AG09309 (cell line): ENCODE data around the gene CREBRF.
"Not testable (repeated sequence)": the region's sequence is repeated elsewhere in the genome, so short reads cannot be mapped to it uniquely, and the experiment has no call there.

Experiments used
- DNase-seq: peaks from one replicate; pipeline ENCODE4 v3.0.0-alpha.2; 2010; ENCODE audit warnings: low read depth
- H3K4me3 ChIP-seq: 2 replicates; pipeline ENCODE4 v1.5.1; 2011; ENCODE audit warnings: mild to moderate bottlenecking, low read depth, low read length, moderate library complexity; ENCODE audit not compliant: control insufficient read depth
- CTCF ChIP-seq: IDR thresholded peaks from 2 replicates; pipeline ENCODE4 v1.5.1; 2011; ENCODE audit warnings: mild to moderate bottlenecking, low read depth, low read length, inconsistent platforms; ENCODE audit not compliant: insufficient read depth, control insufficient read depth; ENCODE audit errors: missing control alignments

CREBRF gene

DNA sequence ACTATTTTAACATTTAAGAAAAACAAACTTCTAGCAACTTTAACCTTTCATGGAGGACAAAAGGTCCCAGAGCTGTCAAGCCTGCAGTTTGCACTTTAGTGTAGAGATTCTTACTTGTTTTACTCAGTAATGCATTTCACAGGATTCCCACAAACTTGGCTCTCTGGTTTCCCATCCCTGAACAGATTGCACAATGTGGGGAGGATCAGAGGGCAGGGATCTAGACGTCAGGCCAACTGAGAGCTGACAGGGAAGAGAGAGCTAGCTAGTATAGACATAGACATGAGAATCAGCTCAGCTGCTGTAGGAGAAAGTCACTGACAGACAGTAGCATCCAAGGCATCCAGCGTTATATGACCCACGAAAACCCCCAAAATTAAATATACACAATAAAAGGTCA, 67.3 kb downstream of the CREBRF start:
- TF ChIP-seq CTCF = no peak
- peak; percentile 16 for DNase-seq
- H3K4me3 ChIP-seq = no peak overlapping the region

DNA sequence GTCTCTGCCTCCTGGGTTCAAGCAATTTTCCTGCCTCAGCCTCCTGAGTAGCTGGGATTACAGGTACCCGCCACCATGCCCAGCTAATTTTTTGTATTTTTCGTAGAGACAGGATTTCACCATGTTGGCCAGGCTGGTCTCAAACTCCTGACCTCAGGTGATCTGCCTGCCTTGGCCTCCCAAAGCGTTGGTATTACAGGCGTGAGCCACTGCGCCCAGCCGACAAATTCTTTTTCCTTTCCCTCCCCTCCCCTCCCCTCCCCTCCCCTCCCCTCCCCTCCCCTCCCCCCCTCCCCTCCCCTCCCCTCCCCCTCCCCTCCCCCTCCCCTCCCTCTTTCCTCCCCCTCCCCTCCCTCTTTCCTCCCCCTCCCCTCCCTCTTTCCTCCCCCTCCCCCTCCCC, 76.0 kb downstream of the CREBRF start:
- DNase-seq, H3K4me3 ChIP-seq: not testable (repeated sequence)

DNA sequence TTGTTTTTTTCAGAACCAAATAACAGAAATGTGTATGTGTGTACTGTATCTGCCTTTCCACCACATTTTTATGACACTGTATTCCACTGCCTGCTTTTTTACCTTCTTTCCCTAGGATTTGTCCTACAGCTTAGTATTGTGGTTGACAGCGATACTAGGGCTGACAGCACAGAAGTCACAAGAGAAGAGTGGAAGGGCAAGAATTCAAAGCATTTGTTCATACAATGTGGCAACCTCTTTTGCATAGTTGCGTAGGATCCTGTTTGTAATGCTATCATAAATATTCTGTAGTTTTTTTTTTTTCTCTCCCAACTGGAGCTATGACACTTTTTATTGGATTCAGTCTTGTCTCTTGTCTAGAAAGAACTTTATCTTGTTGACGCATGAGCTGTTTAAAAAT, 82.6 kb downstream of the CREBRF start:
- no peak for TF ChIP-seq CTCF
- no peak for DNase-seq

GRCh38 chr5:173139631-173140030, 83.5 kb downstream of the CREBRF start:
- TF ChIP-seq CTCF = no peak
- no peak for DNase-seq

More for the DNA sequence above, 82.6 kb downstream of the CREBRF start:
- H3K4me3 ChIP-seq = no peak overlapping the region

GRCh38 chr5:173140769-173141168, 84.6 kb downstream of the CREBRF start:
- no peak overlapping the region for H3K4me3 ChIP-seq
- no peak for TF ChIP-seq CTCF
- no peak for DNase-seq

More at GRCh38 chr5:173139631-173140030, 83.5 kb downstream of the CREBRF start:
- no peak overlapping the region for H3K4me3 ChIP-seq

- no peak for DNase-seq
- H3K4me3 ChIP-seq = no peak overlapping the region
- TF ChIP-seq CTCF = no peak
Measured at GRCh38 chr5:173143567-173143966, 87.4 kb downstream of the CREBRF start.

GRCh38 chr5:173144200-173145176, 88.3 kb downstream of the CREBRF start, which contains the start of gene BNIP1:
Gene BNIP1, plus strand, starts transcription at chr5:173144531. Its CDS starts 15 bp downstream, at chr5:173144546.
- peak within 1 kb of the TSS; percentile 76 for H3K4me3 ChIP-seq
- peak; percentile 67 for DNase-seq
- TF ChIP-seq CTCF = peak; percentile 100
